GM12892 (cell line): ENCODE results near the gene TEX14.
A peak's percentile ranks its signal among the peaks of the same experiment; 100 is the strongest.
"Not testable (repeated sequence)": the region's sequence is repeated elsewhere in the genome, so short reads cannot be mapped to it uniquely, and the experiment has no call there.

Experiments used
- DNase-seq: peaks from one replicate; pipeline ENCODE4 v3.0.0; 2011; ENCODE audit not compliant: insufficient read length
- FAIRE-seq: peaks from 2 replicates; lab custom pipeline; 2011; peaks lifted over from hg19 to GRCh38; lab: Jason Lieb, UNC
- POLR2A ChIP-seq: IDR thresholded peaks from 2 replicates; pipeline ENCODE4 v1.6.1; 2011; ENCODE audit warnings: low read depth, low read length, control low read depth
- POLR2AphosphoS5 ChIP-seq: IDR thresholded peaks from 2 replicates; pipeline ENCODE4 v1.6.1; 2011; ENCODE audit warnings: low read depth, low read length, control low read depth
- TAF1 ChIP-seq: IDR thresholded peaks from 2 replicates; pipeline ENCODE4 v1.6.1; 2011; ENCODE audit warnings: low read depth, mild to moderate bottlenecking, control low read depth, low read length, borderline replicate concordance

Gene TEX14

DNA sequence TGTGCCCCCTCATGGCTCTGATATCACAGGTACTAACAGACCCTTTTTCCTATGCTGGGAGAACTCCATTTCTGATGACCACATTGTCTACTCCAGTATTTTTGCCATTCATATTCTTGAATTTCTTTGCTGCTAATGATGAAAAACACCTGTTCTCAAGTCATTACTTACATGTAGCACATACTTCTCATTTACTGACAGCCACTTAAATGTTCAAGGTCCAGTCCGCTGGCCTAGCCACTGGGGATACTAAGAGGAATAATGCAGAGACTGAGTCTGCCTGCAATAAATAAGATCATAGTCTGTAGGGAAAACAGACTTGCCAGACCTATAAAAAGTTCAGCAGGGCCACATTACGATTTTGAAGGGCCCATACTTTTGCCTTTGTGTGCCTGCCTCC is 27.5 kb downstream of the TEX14 start:
- DNase-seq (no peak), FAIRE-seq (no peak)
- TF ChIP-seq POLR2AphosphoS5: no peak
- TF ChIP-seq TAF1: no peak
- no peak for TF ChIP-seq POLR2A

GRCh38 chr17:58661499-58661898 is 30.3 kb downstream of the TEX14 start:
- DNase-seq: no peak
- TF ChIP-seq POLR2AphosphoS5 (no peak), POLR2A (no peak), TAF1 (no peak)
- FAIRE-seq: no peak

DNA sequence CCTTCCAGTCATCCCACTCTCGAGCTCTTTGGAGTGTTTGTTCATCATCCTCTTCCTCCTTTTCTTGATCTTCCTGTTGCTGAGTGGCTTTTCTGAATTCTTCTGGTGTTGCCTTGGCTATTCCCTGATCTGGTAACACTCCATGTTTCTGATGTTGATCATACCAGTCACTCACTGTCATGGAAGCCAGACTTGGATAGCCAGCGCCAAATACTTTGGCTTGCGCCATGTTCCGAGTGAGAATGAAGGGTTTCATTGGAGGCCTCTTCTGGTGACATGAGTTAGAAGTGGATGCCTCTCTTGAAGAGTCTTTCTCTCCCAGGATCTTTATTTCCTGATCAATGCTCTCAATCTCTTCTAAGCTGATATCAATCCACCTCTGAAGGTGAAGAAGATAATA is 31.2 kb downstream of the TEX14 start:
- FAIRE-seq: no peak
- DNase-seq: no peak
- TF ChIP-seq TAF1: no peak
- TF ChIP-seq POLR2A: no peak
- TF ChIP-seq POLR2AphosphoS5: no peak

DNA sequence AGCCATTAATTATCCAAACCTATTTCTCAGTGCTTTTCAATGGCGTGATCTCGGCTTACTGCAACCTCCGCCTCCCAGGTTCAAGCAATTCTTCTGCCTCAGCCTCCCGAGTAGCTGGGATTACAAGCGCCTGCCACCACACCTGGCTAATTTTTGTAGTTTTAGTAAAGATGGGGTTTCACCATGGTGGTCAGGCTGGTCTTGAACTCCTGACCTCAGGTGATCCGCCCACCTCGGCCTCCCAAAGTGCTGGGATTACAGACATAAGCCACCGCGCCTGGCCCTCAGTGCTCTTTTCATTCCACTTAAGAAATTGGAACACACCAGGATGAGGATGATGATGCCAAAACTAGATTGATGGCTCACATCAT is 32.1 kb downstream of the TEX14 start:
- FAIRE-seq, DNase-seq: not testable (repeated sequence)

DNA sequence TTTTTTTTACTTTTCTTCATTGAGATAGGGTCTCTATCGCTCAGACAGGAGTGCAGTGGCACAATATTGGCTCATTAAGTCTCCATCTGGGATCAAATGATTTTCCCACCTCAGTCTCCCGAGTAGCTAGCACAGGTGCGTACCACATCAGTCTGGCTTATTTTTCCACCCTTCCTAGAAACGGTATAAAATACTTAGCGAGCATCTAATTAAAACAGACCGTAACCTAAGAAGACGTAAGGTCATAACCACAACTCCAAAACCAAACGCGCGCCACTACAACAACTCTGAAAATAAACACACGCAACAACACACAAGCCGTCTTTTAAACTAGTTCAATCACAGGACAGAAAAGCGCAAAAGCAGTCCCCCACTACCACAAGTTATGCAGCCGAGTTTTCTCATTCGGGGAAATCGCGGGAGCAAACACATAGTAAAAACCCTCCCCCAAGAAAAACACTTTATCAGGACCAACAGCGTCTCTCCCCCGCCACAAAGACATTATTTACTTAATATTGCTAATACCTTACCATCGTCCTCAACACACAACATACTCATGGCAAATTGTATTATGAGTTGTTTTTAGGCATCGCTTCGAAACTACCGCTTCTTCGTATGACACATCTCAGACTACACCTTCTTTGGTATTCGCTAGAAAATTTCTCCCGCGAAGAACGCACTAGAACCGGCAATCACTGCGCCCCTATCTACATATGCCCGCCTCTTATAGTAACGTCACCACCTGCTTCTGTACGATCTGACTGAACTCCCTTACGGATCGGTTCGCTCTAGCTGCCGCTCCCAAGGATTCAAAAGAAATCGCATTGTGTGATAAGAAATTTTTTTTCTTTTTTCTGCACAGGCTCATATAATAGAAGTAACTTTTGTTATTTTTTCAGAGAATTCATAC is 32.8 kb downstream of the TEX14 start:
- peak; percentile 38 for FAIRE-seq
- peak; percentile 100 for TF ChIP-seq POLR2A
- TF ChIP-seq POLR2AphosphoS5: peak; percentile 100
- TF ChIP-seq TAF1: no peak; the same call in none of the 2 replicates
- DNase-seq: peak; percentile 54

- FAIRE-seq, DNase-seq: not testable (repeated sequence)
Measured at GRCh38 chr17:58657962-58658803, 33.7 kb downstream of the TEX14 start.

GRCh38 chr17:58648236-58648635 is 43.6 kb downstream of the TEX14 start:
- FAIRE-seq (no peak), DNase-seq (no peak)
- no peak for TF ChIP-seq POLR2AphosphoS5
- TF ChIP-seq POLR2A: no peak

DNA sequence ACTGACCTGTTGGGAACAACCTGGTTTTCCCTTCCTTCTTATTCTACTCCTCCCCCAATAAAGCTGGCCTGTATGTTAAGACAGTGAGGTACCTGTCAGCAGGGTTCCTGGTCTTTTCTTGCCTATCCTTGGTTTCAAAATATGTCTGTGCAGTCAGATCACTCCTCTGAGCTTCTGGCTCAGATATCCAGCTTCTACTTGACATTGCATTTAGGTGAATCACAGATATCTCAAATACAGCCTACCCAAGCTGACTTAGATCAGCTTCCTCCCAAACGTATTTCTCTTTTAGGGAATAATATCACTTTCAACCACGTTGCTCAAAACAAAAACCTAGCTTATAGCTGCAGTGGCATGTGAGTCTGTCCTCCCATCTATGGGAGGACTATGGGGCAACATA is 48.7 kb downstream of the TEX14 start:
- no peak for TF ChIP-seq POLR2AphosphoS5
- TF ChIP-seq POLR2A: no peak
- no peak for TF ChIP-seq TAF1
- no peak for FAIRE-seq
- DNase-seq: no peak

GRCh38 chr17:58641887-58642311 is 49.9 kb downstream of the TEX14 start:
- FAIRE-seq: no peak

DNA sequence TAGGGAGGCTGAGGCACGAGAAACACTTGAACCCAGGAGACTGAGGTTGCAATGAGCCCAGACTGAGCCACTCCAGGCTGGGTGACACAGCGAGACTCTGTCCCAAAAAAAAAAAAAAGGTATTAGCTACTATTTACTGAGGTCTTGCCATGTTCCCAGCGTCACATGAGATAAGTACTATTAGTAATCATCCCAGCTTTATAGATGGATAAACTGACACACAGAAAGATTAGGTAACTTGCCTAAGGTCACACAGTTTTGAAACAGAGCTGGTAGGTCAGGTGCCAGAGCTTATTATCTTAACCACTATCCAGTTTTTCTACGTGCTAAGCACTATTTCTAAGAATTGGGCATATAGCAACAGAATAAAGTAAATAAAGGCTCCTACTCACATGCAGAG is 51.6 kb downstream of the TEX14 start:
- DNase-seq (no peak), FAIRE-seq (no peak)
- no peak for TF ChIP-seq POLR2A
- TF ChIP-seq POLR2AphosphoS5: no peak
- TF ChIP-seq TAF1: no peak

More at GRCh38 chr17:58641887-58642311, 49.9 kb downstream of the TEX14 start:
- TF ChIP-seq POLR2AphosphoS5 (no peak), TAF1 (no peak), POLR2A (no peak)
- no peak for DNase-seq

DNA sequence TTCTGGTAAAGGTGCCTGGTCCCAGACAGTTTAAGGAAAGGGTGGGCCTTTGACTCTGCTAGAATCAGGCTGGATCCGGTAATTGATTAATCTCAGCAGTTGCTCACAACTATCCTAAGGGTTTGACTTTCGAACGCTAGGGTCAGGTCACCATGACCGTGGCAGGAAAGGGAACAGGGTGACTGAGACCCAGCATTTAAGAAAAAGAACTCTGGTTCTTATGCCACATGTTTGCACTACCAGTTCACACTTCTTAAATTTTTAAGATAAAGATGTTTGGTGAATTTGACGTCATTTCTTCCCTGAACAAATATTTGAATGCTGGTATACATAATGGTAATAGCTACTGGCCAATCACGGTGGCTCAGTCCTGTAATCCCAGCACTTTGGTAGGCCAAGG is 52.2 kb downstream of the TEX14 start:
- TF ChIP-seq POLR2AphosphoS5: no peak
- TF ChIP-seq POLR2A: no peak
- TF ChIP-seq TAF1: no peak
- FAIRE-seq (no peak), DNase-seq (no peak)

GRCh38 chr17:58637011-58637570 is 54.8 kb downstream of the TEX14 start:
- FAIRE-seq (no peak), DNase-seq (no peak)
- TF ChIP-seq POLR2AphosphoS5: no peak
- no peak for TF ChIP-seq TAF1
- TF ChIP-seq POLR2A: no peak
